H9 (cell line): ENCODE results near the gene SEMA6A. TPM values are rescaled to one million over a fixed set of nuclear protein-coding genes. Genes with fewer than 3 reads are reported as not detected.

Experiments used
- DNase-seq: peaks from one replicate; pipeline ENCODE4 v3.0.0-alpha.2; 2017
- H2AFZ ChIP-seq: one replicate; pipeline ENCODE4 v1.6.1; 2013; ENCODE audit warnings: mild to moderate bottlenecking, low read length, control low read depth, moderate library complexity
- H2AK5ac ChIP-seq: 2 replicates; pipeline ENCODE4 v1.6.1; 2013; ENCODE audit warnings: low read length, control low read depth, mixed read lengths; ENCODE audit not compliant: insufficient read length
- H2BK120ac ChIP-seq: one replicate; pipeline ENCODE4 v1.6.1; 2013; ENCODE audit warnings: low read depth, mild to moderate bottlenecking, low read length, control low read depth, inconsistent platforms; ENCODE audit not compliant: poor library complexity, severe bottlenecking
- H2BK12ac ChIP-seq: 2 replicates; pipeline ENCODE4 v1.6.1; 2013; ENCODE audit warnings: low read length, control low read depth, mixed read lengths, low read depth; ENCODE audit not compliant: insufficient read length
- H2BK15ac ChIP-seq: 2 replicates; pipeline ENCODE4 v1.6.1; 2013; ENCODE audit warnings: low read depth, low read length, control low read depth
- H2BK20ac ChIP-seq: one replicate; pipeline ENCODE4 v1.6.1; 2013; ENCODE audit warnings: low read depth, mild to moderate bottlenecking, low read length, control low read depth, inconsistent platforms; ENCODE audit not compliant: poor library complexity, severe bottlenecking
- H2BK5ac ChIP-seq: 2 replicates; pipeline ENCODE4 v1.6.1; 2013; ENCODE audit warnings: low read length, control low read depth, mixed read lengths; ENCODE audit not compliant: insufficient read length
- H3K14ac ChIP-seq: 2 replicates; pipeline ENCODE4 v1.6.1; 2013; ENCODE audit warnings: low read length, control low read depth; ENCODE audit not compliant: insufficient read depth
- H3K18ac ChIP-seq: 2 replicates; pipeline ENCODE4 v1.6.1; 2013; ENCODE audit warnings: low read depth, mild to moderate bottlenecking, mixed read lengths, low read length, control low read depth; ENCODE audit not compliant: insufficient read length
- H3K23ac ChIP-seq: 2 replicates; pipeline ENCODE4 v1.6.1; 2013; ENCODE audit warnings: low read length, control low read depth, mixed read lengths, low read depth; ENCODE audit not compliant: insufficient read length
- H3K23me2 ChIP-seq: 2 replicates; pipeline ENCODE4 v1.6.1; 2013; ENCODE audit warnings: low read depth, mild to moderate bottlenecking, mixed read lengths, low read length, control low read depth; ENCODE audit not compliant: insufficient read length, poor library complexity, severe bottlenecking
- H3K27ac ChIP-seq: 2 replicates; pipeline ENCODE4 v1.5.1; 2013; ENCODE audit warnings: low read length, control low read depth, mixed read lengths, low read depth; ENCODE audit not compliant: insufficient read length
- H3K27me3 ChIP-seq: 2 replicates; pipeline ENCODE4 v1.6.1; 2013; ENCODE audit warnings: low read length, control low read depth, inconsistent platforms; ENCODE audit not compliant: insufficient read depth
- H3K4ac ChIP-seq: 2 replicates; pipeline ENCODE4 v1.6.1; 2013; ENCODE audit warnings: low read depth, mild to moderate bottlenecking, control low read depth, inconsistent platforms, low read length, moderate library complexity
- H3K4me1 ChIP-seq: 2 replicates; pipeline ENCODE4 v1.6.1; 2013; ENCODE audit warnings: low read length, control low read depth, inconsistent platforms; ENCODE audit not compliant: insufficient read depth
- H3K4me2 ChIP-seq: 2 replicates; pipeline ENCODE4 v1.6.1; 2013; ENCODE audit warnings: low read length, control low read depth, mixed read lengths; ENCODE audit not compliant: insufficient read length, insufficient read depth
- H3K56ac ChIP-seq: 2 replicates; pipeline ENCODE4 v1.6.1; 2013; ENCODE audit warnings: low read depth, mild to moderate bottlenecking, mixed read lengths, low read length, control low read depth; ENCODE audit not compliant: insufficient read length
- H3K79me1 ChIP-seq: 2 replicates; pipeline ENCODE4 v1.6.1; 2013; ENCODE audit warnings: low read depth, mild to moderate bottlenecking, moderate library complexity, low read length, control low read depth, inconsistent platforms; ENCODE audit not compliant: insufficient read depth, poor library complexity, severe bottlenecking
- H3K79me2 ChIP-seq: 2 replicates; pipeline ENCODE4 v1.6.1; 2013; ENCODE audit warnings: low read length, control low read depth, inconsistent platforms; ENCODE audit not compliant: insufficient read depth
- H3K9ac ChIP-seq: 2 replicates; pipeline ENCODE4 v1.6.1; 2013; ENCODE audit warnings: low read length, control low read depth, mixed read lengths; ENCODE audit not compliant: insufficient read length; ENCODE audit errors: extremely low read depth
- H3K9me3 ChIP-seq: one replicate; pipeline ENCODE4 v1.6.1; 2013; ENCODE audit warnings: low read depth, low read length, inconsistent platforms; ENCODE audit not compliant: control insufficient read depth
- H3T11ph ChIP-seq: one replicate; pipeline ENCODE4 v1.6.1; 2013; ENCODE audit warnings: mild to moderate bottlenecking, low read length, control low read depth, inconsistent platforms
- H4K20me1 ChIP-seq: one replicate; pipeline ENCODE4 v1.6.1; 2013; ENCODE audit not compliant: control insufficient read depth, insufficient read length, insufficient read depth
- H4K5ac ChIP-seq: 2 replicates; pipeline ENCODE4 v1.6.1; 2013; ENCODE audit warnings: low read depth, mild to moderate bottlenecking, mixed read lengths, low read length, control low read depth; ENCODE audit not compliant: insufficient read length
- H4K8ac ChIP-seq: replicated peaks from 2 replicates; pipeline ENCODE4 v1.6.1; 2013; ENCODE audit warnings: low read length, control low read depth, mixed read lengths, low read depth; ENCODE audit not compliant: insufficient read length
- H4K91ac ChIP-seq: 2 replicates; pipeline ENCODE4 v1.6.1; 2013; ENCODE audit warnings: low read depth, mild to moderate bottlenecking, moderate library complexity, mixed read lengths, low read length, control low read depth; ENCODE audit not compliant: insufficient read length
- H3K27ac Mint-ChIP-seq, 3 experiments: 2 replicates in 2 of 3; 3 replicates in 1 of 3; pipeline ENCODE4 v1.8.0; 2020 to 2021; ENCODE audit warnings: mixed read lengths in 3 of 3, mild to moderate bottlenecking in 1 of 3, moderate library complexity in 1 of 3
- H3K27me3 Mint-ChIP-seq: 2 replicates; pipeline ENCODE4 v1.8.0; 2021; ENCODE audit warnings: low read depth, mild to moderate bottlenecking, moderate library complexity, mixed read lengths
- H3K36me3 Mint-ChIP-seq, 3 experiments: 2 replicates in 2 of 3; 3 replicates in 1 of 3; pipeline ENCODE4 v1.8.0; 2020 to 2021; ENCODE audit warnings: low read depth in 3 of 3, mixed read lengths in 3 of 3; ENCODE audit not compliant: insufficient read depth in 1 of 3
- H3K4me1 Mint-ChIP-seq, 2 experiments: 2 replicates each; pipeline ENCODE4 v1.8.0; 2020; ENCODE audit warnings: mixed read lengths in 2 of 2
- H3K4me3 Mint-ChIP-seq, 2 experiments: 2 replicates in 1 of 2; 3 replicates in 1 of 2; pipeline ENCODE4 v1.8.0; 2020 to 2021; ENCODE audit warnings: mild to moderate bottlenecking in 2 of 2, mixed read lengths in 2 of 2, moderate library complexity in 1 of 2
- H3K9me3 Mint-ChIP-seq, 2 experiments: 2 replicates in 1 of 2; 3 replicates in 1 of 2; pipeline ENCODE4 v1.8.0; 2020; ENCODE audit warnings: mild to moderate bottlenecking in 2 of 2, mixed read lengths in 2 of 2, moderate library complexity in 1 of 2
- WGBS: extraction: QIAGEN DNeasy Blood & Tissue Kit; methylation state at CpG from one replicate; pipeline ENCODE4 v1.1.7; 2013; ENCODE audit warnings: missing lambda C conversion rate, low lambda C conversion rate, mixed read lengths; ENCODE audit not compliant: insufficient read length; ENCODE audit errors: extremely low coverage; 5-methylcytosine and 5-hydroxymethylcytosine counted together
- total RNA-seq: library from RNA; stranded (reverse); gene quantifications from 2 replicates; pipeline ENCODE4 v1.2.1, GENCODE V29; 2021
- TF ChIP-seq, protein P1 (sequence below): fragments of 200-600 bp; sonication (generic); conservative IDR thresholded peaks from 3 replicates; pipeline ENCODE4 v1.8.0; 2021; ENCODE audit warnings: antibody characterized with exemption, mild to moderate bottlenecking

SEMA6A gene
- total RNA-seq, 1 experiment from 2014 or later, result 354 TPM

DNA sequence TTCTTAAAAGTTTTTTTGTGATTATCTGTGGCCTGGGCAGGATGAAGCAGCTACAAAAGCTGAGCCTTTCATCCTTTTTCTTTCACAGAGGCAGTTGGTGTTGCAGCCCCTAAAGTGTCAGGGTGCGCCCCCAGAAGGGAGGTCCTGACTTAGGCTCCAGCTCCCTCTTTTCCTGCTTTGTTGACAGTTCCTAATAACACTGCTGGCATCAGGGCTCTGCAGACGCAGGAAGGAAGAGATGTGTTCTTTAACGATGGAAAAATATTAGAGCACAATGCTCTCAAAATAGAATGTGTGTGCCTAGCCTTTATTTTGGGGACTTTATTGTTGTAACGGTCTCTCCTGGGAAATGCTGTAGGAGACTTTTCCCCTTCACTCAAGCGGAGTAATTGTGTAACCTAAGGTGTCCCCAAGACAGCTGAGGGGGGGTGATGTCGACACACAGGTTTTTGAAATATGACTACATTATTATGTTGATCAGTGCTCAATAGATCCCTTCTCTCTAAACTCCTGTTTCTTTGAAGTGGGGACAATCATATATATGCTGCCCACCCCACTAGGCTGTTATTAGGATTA is 135.6 kb downstream of the SEMA6A start:
- Histone ChIP-seq H3K4ac (no peak overlapping the region), H3K23me2 (no peaks in the 10 kb centered on the region), H4K5ac (no peak overlapping the region), H3K79me1 (no peaks in the 10 kb centered on the region), H3K27ac (no peak overlapping the region), H3K9me3 (no peaks in the 10 kb centered on the region), H3K9ac (no peak overlapping the region), H2BK5ac (no peak overlapping the region), H4K20me1 (no peaks in the 10 kb centered on the region), H3K18ac (no peak overlapping the region), H4K91ac (no peak overlapping the region), H2AK5ac (no peak overlapping the region), H4K8ac (no peak overlapping the region), H3K56ac (no peak overlapping the region), H3K14ac (no peak overlapping the region; the same call in 1 of the 2 replicates), H2BK20ac (no peak overlapping the region), H2BK120ac (no peak overlapping the region), H2AFZ (no peak overlapping the region), H3K4me1 (peaks cover 5% of the 10 kb centered on the region), H3K23ac (no peak overlapping the region), H3K27me3 (0 out of 2 replicates have a peak, but pooled peaks cover 2% of the 10 kb centered on the region), H2BK12ac (no peak overlapping the region), H3K79me2 (no peaks in the 10 kb centered on the region), H3K4me2 (no peak overlapping the region), H2BK15ac (no peak overlapping the region), H3T11ph (no peak overlapping the region)
- peaks cover 52% of the 10 kb centered on the region for H3K27me3 Mint-ChIP-seq
- H3K27ac Mint-ChIP-seq, result no peak overlapping the region
- TF ChIP-seq, protein P1, sequence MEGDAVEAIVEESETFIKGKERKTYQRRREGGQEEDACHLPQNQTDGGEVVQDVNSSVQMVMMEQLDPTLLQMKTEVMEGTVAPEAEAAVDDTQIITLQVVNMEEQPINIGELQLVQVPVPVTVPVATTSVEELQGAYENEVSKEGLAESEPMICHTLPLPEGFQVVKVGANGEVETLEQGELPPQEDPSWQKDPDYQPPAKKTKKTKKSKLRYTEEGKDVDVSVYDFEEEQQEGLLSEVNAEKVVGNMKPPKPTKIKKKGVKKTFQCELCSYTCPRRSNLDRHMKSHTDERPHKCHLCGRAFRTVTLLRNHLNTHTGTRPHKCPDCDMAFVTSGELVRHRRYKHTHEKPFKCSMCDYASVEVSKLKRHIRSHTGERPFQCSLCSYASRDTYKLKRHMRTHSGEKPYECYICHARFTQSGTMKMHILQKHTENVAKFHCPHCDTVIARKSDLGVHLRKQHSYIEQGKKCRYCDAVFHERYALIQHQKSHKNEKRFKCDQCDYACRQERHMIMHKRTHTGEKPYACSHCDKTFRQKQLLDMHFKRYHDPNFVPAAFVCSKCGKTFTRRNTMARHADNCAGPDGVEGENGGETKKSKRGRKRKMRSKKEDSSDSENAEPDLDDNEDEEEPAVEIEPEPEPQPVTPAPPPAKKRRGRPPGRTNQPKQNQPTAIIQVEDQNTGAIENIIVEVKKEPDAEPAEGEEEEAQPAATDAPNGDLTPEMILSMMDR, result no peak
- WGBS, result no CpG with 5 or more reads among the region's 6 CpGs
- no peak overlapping the region for H3K4me3 Mint-ChIP-seq
- H3K9me3 Mint-ChIP-seq, result no peaks in the 10 kb centered on the region; a peak in 1 of 5 replicates
- DNase-seq, result no peak
- peaks cover 0 to 6% (median 0%) of the 10 kb centered on the region in 3 experiments; a peak in 2 of 7 replicates for H3K36me3 Mint-ChIP-seq
- peaks cover 63 to 70% of the 10 kb centered on the region in 2 experiments for H3K4me1 Mint-ChIP-seq
